Measurements from ENCODE around the gene RERE.

The RERE gene

DNA sequence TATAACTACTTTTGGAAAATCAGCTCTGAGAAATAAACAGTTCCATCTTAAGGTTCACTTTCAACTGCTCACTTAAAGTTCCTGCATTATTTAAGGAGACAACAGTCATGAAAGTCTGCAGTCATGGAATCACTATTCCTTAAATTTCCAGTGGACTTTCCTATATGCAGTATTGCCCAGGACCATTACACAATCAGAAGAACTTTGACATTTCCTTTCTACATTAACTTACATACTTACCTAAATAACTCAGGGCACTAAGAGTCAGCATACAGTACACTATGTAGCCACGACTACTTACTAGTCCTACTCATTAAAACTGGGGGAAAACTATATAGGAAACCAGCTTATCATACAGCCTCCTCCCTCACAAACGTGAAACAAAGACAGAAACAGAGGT, 279.4 kb downstream of the RERE start:
- TF ChIP-seq CTCF (IDR thresholded peaks at IDR 0.05; ENCODE audit: low read depth, low read length): no peak
- no peak for DNase-seq (ENCODE audit: extremely low read depth, low read depth)

DNA sequence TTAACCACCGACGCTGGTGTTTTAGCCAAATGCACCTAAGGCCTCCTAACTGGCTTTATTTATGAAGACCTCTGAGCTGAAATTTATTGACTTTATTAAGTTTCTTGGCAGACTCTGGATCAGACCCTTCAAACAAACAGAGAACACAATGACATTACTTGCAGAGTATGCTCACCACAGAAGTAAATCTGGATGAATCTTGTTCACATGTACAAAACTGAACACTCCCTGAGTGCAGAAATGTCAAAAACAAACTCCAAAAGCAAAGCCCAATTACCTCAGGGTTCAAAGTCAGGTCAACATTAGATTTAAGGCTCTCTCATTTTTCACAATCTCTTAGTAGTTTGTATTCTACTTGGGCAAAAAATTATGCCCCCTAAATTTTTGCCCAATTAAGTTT, 280.9 kb downstream of the RERE start:
- no peak for DNase-seq (ENCODE audit: extremely low read depth, low read depth)
- no peak for TF ChIP-seq CTCF (IDR thresholded peaks at IDR 0.05; ENCODE audit: low read depth, low read length)

GRCh38 chr1:8533907-8534306, 283.5 kb downstream of the RERE start:
- TF ChIP-seq CTCF (IDR thresholded peaks at IDR 0.05; ENCODE audit: low read depth, low read length): no peak
- no peak for DNase-seq (ENCODE audit: extremely low read depth, low read depth)

- no peak for TF ChIP-seq CTCF (IDR thresholded peaks at IDR 0.05; ENCODE audit: low read depth, low read length)
- no peak for DNase-seq (ENCODE audit: extremely low read depth, low read depth)
These were observed 284.3 kb downstream of the RERE start for GRCh38 chr1:8533124-8533523.

- no peak for TF ChIP-seq CTCF (IDR thresholded peaks at IDR 0.05; ENCODE audit: low read depth, low read length)
- no peak for DNase-seq (ENCODE audit: extremely low read depth, low read depth)
These were observed 287.5 kb downstream of the RERE start for GRCh38 chr1:8529901-8530300.

- TF ChIP-seq CTCF (IDR thresholded peaks at IDR 0.05; ENCODE audit: low read depth, low read length): no peak
- DNase-seq (ENCODE audit: extremely low read depth, low read depth): no peak
These were observed 289.5 kb downstream of the RERE start for GRCh38 chr1:8527941-8528340.

DNA sequence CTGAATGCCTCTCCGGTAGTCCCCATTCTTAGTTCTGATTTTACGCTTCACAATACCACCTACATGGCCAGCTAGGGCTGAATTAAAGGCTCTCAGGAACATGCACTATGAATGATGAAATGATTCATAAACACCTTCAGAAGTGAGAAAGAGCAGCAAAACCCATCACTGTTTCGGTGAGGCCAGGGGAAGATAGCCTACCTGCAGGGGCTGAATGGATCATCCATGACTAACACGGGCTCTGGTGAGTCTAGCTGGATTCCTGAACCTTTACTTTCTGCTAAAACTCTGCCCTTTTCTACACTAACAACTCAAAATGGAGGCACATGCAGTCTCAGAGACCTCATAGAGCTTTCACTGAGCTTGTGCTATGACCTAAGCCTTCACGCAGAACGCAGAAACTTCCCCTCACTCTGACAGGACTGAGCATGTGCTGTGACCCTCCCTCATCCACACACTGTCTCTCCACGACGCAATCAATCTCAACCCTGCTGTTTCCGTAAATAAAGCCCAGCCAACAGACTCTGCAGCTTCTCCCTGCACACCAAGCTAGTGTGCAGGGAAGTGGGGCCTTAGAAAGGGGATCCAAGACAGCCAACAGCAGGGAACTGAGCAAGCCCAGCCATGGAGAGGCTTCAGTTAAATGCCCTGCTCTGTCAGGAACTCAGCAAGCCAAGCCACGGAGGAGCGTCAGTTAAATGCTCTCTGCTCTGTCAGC, 291.7 kb downstream of the RERE start:
- TF ChIP-seq CTCF (IDR thresholded peaks at IDR 0.05; ENCODE audit: low read depth, low read length): no peak
- peak; percentile 85 for DNase-seq (ENCODE audit: extremely low read depth, low read depth)
